ENCODE results near the gene RASSF4. TPM values are rescaled to one million over a fixed set of nuclear protein-coding genes. Genes with fewer than 3 reads are reported as not detected.
A peak's percentile ranks its signal among the peaks of the same experiment; 100 is the strongest.
"Not testable (repeated sequence)": the region's sequence is repeated elsewhere in the genome, so short reads cannot be mapped to it uniquely, and the experiment has no call there.

RASSF4 gene
- total RNA-seq, 1 donor from 2014 or later = 21.2 TPM

DNA sequence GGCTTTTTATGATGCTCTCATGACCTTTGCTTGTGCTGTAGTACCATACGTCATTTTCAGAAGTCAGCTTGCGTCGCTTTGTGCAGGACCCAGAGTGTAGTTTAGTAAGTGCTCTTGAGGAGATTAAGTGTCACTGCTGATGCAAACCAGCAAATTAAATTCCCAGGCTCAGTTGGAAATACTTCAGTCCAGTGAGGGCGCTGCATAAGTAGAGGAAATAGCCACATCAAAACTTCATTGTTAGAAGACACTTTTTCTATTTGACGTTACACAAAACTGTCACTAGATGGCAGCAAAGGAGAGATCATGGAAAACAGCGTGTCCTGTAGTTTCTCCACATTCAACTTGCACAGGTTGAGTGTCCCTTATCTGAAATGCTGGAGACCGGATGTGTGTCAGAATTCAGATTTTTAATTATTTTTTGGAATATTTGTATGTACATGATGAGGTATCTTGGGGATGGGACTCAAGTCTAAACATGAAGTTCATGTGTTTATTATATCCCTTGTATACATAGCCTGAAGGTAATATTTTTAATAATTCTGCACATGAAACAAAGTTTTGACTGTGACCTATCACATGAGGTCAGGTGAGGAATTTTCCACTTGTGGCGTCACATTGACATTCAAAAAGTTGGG lies 49.0 kb downstream of the RASSF4 start:
- no peak for DNase-seq (ENCODE audit: low spot score, unreplicated experiment)
- H3K27me3 Mint-ChIP-seq = no peaks in the 10 kb centered on the region
- H3K4me1 Mint-ChIP-seq (ENCODE audit: low read depth) = peaks cover 1% of the 10 kb centered on the region
- H3K27ac Mint-ChIP-seq = no peak overlapping the region
- no peaks in the 10 kb centered on the region for H3K9me3 Mint-ChIP-seq (ENCODE audit: low read depth)
- no peak overlapping the region for H3K4me3 Mint-ChIP-seq (ENCODE audit: low read depth)
- H3K36me3 Mint-ChIP-seq (ENCODE audit: insufficient read depth) = peaks cover 12% of the 10 kb centered on the region
- TF ChIP-seq, protein P1, sequence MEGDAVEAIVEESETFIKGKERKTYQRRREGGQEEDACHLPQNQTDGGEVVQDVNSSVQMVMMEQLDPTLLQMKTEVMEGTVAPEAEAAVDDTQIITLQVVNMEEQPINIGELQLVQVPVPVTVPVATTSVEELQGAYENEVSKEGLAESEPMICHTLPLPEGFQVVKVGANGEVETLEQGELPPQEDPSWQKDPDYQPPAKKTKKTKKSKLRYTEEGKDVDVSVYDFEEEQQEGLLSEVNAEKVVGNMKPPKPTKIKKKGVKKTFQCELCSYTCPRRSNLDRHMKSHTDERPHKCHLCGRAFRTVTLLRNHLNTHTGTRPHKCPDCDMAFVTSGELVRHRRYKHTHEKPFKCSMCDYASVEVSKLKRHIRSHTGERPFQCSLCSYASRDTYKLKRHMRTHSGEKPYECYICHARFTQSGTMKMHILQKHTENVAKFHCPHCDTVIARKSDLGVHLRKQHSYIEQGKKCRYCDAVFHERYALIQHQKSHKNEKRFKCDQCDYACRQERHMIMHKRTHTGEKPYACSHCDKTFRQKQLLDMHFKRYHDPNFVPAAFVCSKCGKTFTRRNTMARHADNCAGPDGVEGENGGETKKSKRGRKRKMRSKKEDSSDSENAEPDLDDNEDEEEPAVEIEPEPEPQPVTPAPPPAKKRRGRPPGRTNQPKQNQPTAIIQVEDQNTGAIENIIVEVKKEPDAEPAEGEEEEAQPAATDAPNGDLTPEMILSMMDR (IDR thresholded peaks at IDR 0.05; ENCODE audit: unreplicated experiment) = peak; percentile 86

DNA sequence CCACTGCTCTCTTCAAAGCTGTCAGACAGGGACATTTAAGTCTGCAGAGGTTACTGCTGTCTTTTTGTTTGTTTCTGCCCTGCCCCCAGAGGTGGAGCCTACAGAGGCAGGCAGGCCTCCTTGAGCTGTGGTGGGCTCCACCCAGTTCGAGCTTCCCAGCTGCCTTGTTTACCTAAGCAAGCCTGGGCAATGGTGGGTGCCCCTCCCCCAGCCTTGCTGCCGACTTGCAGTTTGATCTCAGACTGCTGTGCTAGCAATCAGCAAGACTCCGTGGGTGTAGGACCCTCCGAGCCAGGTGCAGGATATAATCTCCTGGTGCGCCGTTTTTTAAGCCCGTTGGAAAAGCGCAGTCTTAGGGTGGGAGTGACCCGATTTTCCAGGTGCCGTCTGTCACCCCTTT lies 55.0 kb downstream of the RASSF4 start:
- not testable (repeated sequence) for H3K4me3 Mint-ChIP-seq (ENCODE audit: low read depth); DNase-seq (ENCODE audit: low spot score, unreplicated experiment); H3K27ac Mint-ChIP-seq; H3K36me3 Mint-ChIP-seq (ENCODE audit: insufficient read depth); H3K27me3 Mint-ChIP-seq; H3K9me3 Mint-ChIP-seq (ENCODE audit: low read depth)
- H3K4me1 Mint-ChIP-seq (ENCODE audit: low read depth) = peaks cover 17% of the 10 kb centered on the region

DNA sequence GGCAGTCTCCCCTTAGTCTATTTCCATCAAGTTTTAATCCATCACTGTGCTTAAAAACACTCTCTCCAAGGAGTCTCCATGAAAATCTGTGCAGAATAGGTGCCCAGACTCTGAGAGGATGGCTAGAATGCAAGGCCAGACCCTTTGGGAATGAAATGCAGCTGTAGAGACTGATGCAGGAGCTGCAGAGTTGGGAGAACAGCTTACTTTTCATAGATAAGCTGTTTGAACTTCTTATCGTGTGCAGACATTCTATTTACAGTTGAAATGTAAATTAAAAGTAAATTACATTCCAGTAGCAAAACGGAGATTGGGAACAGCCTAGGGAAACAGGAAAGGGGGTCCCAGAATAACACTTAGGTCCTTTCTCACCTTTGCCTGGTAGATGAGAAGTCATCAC lies 56.0 kb downstream of the RASSF4 start:
- DNase-seq (ENCODE audit: low spot score, unreplicated experiment) = no peak
- Mint-ChIP-seq H3K9me3 (ENCODE audit: low read depth) (no peaks in the 10 kb centered on the region), H3K36me3 (ENCODE audit: insufficient read depth) (no peaks in the 10 kb centered on the region), H3K27ac (peak overlapping the region; percentile 6), H3K27me3 (no peaks in the 10 kb centered on the region), H3K4me3 (ENCODE audit: low read depth) (no peak overlapping the region), H3K4me1 (ENCODE audit: low read depth) (peaks cover 17% of the 10 kb centered on the region)
- TF ChIP-seq, protein P1 (IDR thresholded peaks at IDR 0.05; ENCODE audit: unreplicated experiment) = no peak

DNA sequence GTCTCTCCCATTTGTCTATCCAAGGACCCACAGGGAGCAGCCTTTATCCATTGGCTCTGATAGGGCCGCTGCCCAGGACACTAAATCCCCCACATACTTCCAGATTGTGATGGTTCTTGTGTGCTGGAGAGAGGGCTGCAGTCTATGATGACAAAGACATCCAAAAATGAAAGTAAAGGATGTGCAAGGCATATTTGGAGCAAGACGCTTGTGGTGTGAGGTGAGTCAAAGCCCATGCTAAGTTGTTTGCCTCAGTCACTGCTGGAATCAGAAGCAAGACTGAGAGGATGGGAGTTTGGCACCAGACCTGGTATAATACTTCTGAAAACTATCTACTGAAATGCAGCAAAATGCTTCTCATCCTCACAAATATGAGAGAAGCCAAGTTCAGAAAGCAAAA lies 63.8 kb downstream of the RASSF4 start:
- Mint-ChIP-seq H3K4me3 (ENCODE audit: low read depth) (no peak overlapping the region), H3K27me3 (no peaks in the 10 kb centered on the region), H3K27ac (no peak overlapping the region), H3K36me3 (ENCODE audit: insufficient read depth) (no peaks in the 10 kb centered on the region), H3K9me3 (ENCODE audit: low read depth) (peaks cover 8% of the 10 kb centered on the region), H3K4me1 (ENCODE audit: low read depth) (no peaks in the 10 kb centered on the region)
- no peak for DNase-seq (ENCODE audit: low spot score, unreplicated experiment)
- TF ChIP-seq, protein P1 (IDR thresholded peaks at IDR 0.05; ENCODE audit: unreplicated experiment) = no peak

DNA sequence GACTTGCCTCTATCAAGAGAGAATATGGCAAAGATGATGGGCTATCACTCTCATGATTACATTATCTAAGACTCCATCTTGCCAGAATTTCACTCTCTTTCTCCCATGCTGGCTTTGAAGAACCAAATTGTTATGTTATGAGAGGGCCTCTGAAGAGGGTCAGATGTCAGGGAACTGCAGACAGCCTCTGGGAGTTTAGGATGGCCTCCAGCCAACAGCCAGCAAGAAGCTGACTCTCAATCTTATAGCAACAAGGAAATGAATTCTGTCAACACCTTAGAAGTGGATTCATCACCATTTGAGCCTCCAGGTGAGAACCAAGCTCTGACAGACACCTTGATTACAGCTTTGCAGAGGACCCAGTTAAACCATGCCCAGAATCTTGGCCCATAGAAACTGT lies 74.7 kb downstream of the RASSF4 start:
- TF ChIP-seq, protein P1 (IDR thresholded peaks at IDR 0.05; ENCODE audit: unreplicated experiment) = no peak
- peaks cover 15% of the 10 kb centered on the region for H3K9me3 Mint-ChIP-seq (ENCODE audit: low read depth)
- H3K36me3 Mint-ChIP-seq (ENCODE audit: insufficient read depth) = peaks cover 7% of the 10 kb centered on the region
- no peaks in the 10 kb centered on the region for H3K27me3 Mint-ChIP-seq
- H3K27ac Mint-ChIP-seq = no peak overlapping the region
- no peaks in the 10 kb centered on the region for H3K4me1 Mint-ChIP-seq (ENCODE audit: low read depth)
- DNase-seq (ENCODE audit: low spot score, unreplicated experiment) = no peak
- H3K4me3 Mint-ChIP-seq (ENCODE audit: low read depth) = no peak overlapping the region

DNA sequence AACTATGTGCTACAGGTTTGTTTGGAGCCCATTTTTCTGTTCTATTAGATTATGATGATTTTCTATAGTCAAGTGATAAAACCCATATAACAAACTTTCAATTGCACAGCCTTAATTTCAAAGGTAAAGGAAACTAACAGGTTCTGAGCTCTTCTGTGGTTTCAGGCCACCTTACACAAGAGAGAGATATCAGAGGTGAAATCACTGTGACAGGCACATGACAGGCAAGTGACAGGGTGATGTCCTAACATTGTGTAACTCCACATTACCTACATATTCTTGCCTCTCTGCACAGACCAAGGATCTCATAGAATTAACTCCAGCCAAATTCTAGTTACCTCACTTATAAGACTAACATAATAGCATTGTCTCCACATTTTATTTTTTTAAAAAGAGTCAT lies 76.1 kb downstream of the RASSF4 start:
- no peak for DNase-seq (ENCODE audit: low spot score, unreplicated experiment)
- H3K4me3 Mint-ChIP-seq (ENCODE audit: low read depth) = no peak overlapping the region
- no peaks in the 10 kb centered on the region for H3K27me3 Mint-ChIP-seq
- no peak overlapping the region for H3K27ac Mint-ChIP-seq
- peaks cover 1% of the 10 kb centered on the region for H3K4me1 Mint-ChIP-seq (ENCODE audit: low read depth)
- peaks cover 6% of the 10 kb centered on the region for H3K36me3 Mint-ChIP-seq (ENCODE audit: insufficient read depth)
- H3K9me3 Mint-ChIP-seq (ENCODE audit: low read depth) = peaks cover 20% of the 10 kb centered on the region
- TF ChIP-seq, protein P1 (IDR thresholded peaks at IDR 0.05; ENCODE audit: unreplicated experiment) = no peak
